ENCODE results near the gene MPPED1. TPM values are rescaled to one million over a fixed set of nuclear protein-coding genes. Genes with fewer than 3 reads are reported as not detected.

Gene MPPED1
- total RNA-seq, 1 donor from 2014 or later: not detected

GRCh38 chr22:43530349-43531201, 118.8 kb downstream of the MPPED1 start:
- peaks cover 1% of the 10 kb centered on the region for H3K4me1 Mint-ChIP-seq (ENCODE audit: low read depth, unreplicated experiment)
- H4K20me1 ChIP-seq (ENCODE audit: insufficient read depth, low read length): no peaks in the 10 kb centered on the region
- H3K27ac Mint-ChIP-seq (ENCODE audit: unreplicated experiment): no peak overlapping the region
- DNase-seq (ENCODE audit: low read depth) (no peak), FAIRE-seq (no peak)
- no peak overlapping the region for H3K27ac ChIP-seq (ENCODE audit: low read depth, low read length)
- H3K4me2 ChIP-seq (ENCODE audit: low read length): no peak overlapping the region
- H3K36me3 ChIP-seq (ENCODE audit: insufficient read depth, low read length): no peaks in the 10 kb centered on the region
- no peaks in the 10 kb centered on the region for H3K9me3 ChIP-seq (ENCODE audit: insufficient read depth, low read depth, low read length)
- no peaks in the 10 kb centered on the region for H3K79me2 ChIP-seq (ENCODE audit: insufficient read depth, low read length)
- no peak overlapping the region for H2AFZ ChIP-seq (ENCODE audit: low read depth, low read length)
- no peaks in the 10 kb centered on the region for H3K36me3 Mint-ChIP-seq (ENCODE audit: low read depth, unreplicated experiment)
- TF ChIP-seq CTCF (IDR thresholded peaks at IDR 0.05; ENCODE audit: insufficient read depth, low read depth, low read length) (no peak), EZH2 (IDR thresholded peaks at IDR 0.05; ENCODE audit: insufficient read depth, low read length) (no peak)
- H3K9me3 Mint-ChIP-seq (ENCODE audit: unreplicated experiment): no peaks in the 10 kb centered on the region
- H3K4me1 ChIP-seq (ENCODE audit: insufficient read depth, low read length): no peaks in the 10 kb centered on the region
- peaks cover 45% of the 10 kb centered on the region for H3K27me3 Mint-ChIP-seq (ENCODE audit: low read depth, unreplicated experiment)
- no peak overlapping the region for H3K9ac ChIP-seq (ENCODE audit: low read length)
- no peaks in the 10 kb centered on the region for H3K27me3 ChIP-seq (ENCODE audit: insufficient read depth, low read length)
- no peak overlapping the region for H3K4me3 Mint-ChIP-seq (ENCODE audit: unreplicated experiment)
- H3K4me3 ChIP-seq (ENCODE audit: insufficient read depth, low read depth, low read length): no peak overlapping the region

- H3K4me1 ChIP-seq (ENCODE audit: insufficient read depth, low read length): no peaks in the 10 kb centered on the region
- H3K4me3 ChIP-seq (ENCODE audit: insufficient read depth, low read depth, low read length): no peak overlapping the region
- no peaks in the 10 kb centered on the region for H3K36me3 Mint-ChIP-seq (ENCODE audit: low read depth, unreplicated experiment)
- H3K9me3 ChIP-seq (ENCODE audit: insufficient read depth, low read depth, low read length): no peaks in the 10 kb centered on the region
- no peak overlapping the region for H3K4me3 Mint-ChIP-seq (ENCODE audit: unreplicated experiment)
- no peak for DNase-seq (ENCODE audit: low read depth)
- H3K27me3 ChIP-seq (ENCODE audit: insufficient read depth, low read length): no peaks in the 10 kb centered on the region
- peaks cover 5% of the 10 kb centered on the region for H3K4me1 Mint-ChIP-seq (ENCODE audit: low read depth, unreplicated experiment)
- no peak for TF ChIP-seq CTCF (IDR thresholded peaks at IDR 0.05; ENCODE audit: insufficient read depth, low read depth, low read length)
- TF ChIP-seq EZH2 (IDR thresholded peaks at IDR 0.05; ENCODE audit: insufficient read depth, low read length): no peak
- H3K27ac Mint-ChIP-seq (ENCODE audit: unreplicated experiment): no peak overlapping the region
- H4K20me1 ChIP-seq (ENCODE audit: insufficient read depth, low read length): no peaks in the 10 kb centered on the region
- no peak overlapping the region for H3K4me2 ChIP-seq (ENCODE audit: low read length)
- no peaks in the 10 kb centered on the region for H3K36me3 ChIP-seq (ENCODE audit: insufficient read depth, low read length)
- FAIRE-seq: no peak
- H2AFZ ChIP-seq (ENCODE audit: low read depth, low read length): no peak overlapping the region
- H3K79me2 ChIP-seq (ENCODE audit: insufficient read depth, low read length): no peaks in the 10 kb centered on the region
- no peak overlapping the region for H3K27ac ChIP-seq (ENCODE audit: low read depth, low read length)
- H3K9me3 Mint-ChIP-seq (ENCODE audit: unreplicated experiment): no peaks in the 10 kb centered on the region
- H3K27me3 Mint-ChIP-seq (ENCODE audit: low read depth, unreplicated experiment): peaks cover 36% of the 10 kb centered on the region
- no peak overlapping the region for H3K9ac ChIP-seq (ENCODE audit: low read length)
Observed at GRCh38 chr22:43531651-43532050, 119.8 kb downstream of the MPPED1 start.

Data from astrocyte (in vitro differentiated cells and primary cell).